ENCODE results near the gene STX8. TPM values are rescaled to one million over a fixed set of nuclear protein-coding genes. Genes with fewer than 3 reads are reported as not detected.
"Not testable (repeated sequence)": the region's sequence is repeated elsewhere in the genome, so short reads cannot be mapped to it uniquely, and the experiment has no call there.

The STX8 gene
- polyA plus RNA-seq (ENCODE audit: insufficient read length in 3 of 3), result 10 to 100 TPM; 72.6 to 77.0 (median 76.8) TPM

DNA sequence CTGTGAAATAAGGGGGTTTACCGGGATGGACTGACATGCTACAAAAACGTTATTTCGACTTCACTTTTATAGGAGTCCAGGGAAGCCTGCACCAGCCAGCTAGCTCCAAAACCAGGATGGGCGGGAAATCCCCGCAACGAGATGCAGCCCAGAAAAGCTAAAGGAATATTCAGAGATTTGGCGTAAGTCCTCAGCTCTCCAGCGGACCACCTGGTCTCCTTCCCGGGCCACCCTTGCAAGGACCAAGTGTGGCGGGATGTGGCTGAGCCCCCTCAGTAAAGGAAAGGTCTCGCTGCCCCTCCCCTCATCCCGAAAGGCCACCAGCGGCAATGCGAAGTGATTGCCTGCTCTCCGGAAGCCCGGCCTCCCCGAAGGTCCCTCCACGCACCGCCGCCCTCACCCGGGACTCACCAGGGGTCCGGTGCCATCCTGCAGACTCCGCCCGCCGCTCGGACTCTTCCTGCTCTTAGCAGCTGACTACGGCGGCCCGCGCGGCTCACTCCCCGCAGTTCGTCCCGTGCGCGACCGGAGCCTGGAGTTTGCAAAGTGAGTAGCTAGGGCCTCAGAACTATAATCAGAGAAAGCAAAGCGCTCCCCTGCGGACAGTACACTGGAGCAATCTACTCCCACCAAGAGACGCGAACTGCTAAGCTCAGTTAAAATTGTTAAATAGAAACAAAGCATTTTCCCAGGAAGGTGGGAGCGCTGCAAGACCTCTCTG is at the start of gene STX8:
STX8 (minus strand) TSS at position 440 of the 721 bp plus-strand sequence; CDS start at position 428, 12 bp downstream.
- peak in 2 of 3 donors; percentile 62 to 75 for DNase-seq (ENCODE audit: low read depth in 3 of 3, low spot score in 2 of 3)

DNA sequence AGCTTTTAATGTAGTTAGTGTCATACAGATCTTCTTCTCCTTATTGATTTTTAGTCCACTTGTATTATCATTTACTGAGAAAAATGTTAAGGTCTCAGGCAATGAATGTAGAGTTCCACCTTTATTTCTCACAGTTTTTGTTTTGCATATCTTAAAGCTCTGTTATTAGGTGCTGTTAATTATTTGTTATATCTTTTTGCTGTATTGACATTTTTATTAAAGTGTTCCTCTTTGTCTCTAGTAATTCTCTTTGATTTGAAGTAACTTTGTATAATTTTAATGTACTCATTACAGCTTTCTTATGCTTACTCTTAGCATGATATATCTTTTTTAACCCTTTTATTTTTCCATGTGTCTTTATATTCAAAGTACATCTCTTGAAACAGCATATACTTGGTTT is 47.3 kb upstream of the STX8 start:
- DNase-seq (ENCODE audit: low read depth in 3 of 3, low spot score in 2 of 3), result no peak

- no peak for DNase-seq (ENCODE audit: low read depth in 3 of 3, low spot score in 2 of 3)
These were observed 39.9 kb upstream of the STX8 start for GRCh38 chr17:9615486-9615885.

DNA sequence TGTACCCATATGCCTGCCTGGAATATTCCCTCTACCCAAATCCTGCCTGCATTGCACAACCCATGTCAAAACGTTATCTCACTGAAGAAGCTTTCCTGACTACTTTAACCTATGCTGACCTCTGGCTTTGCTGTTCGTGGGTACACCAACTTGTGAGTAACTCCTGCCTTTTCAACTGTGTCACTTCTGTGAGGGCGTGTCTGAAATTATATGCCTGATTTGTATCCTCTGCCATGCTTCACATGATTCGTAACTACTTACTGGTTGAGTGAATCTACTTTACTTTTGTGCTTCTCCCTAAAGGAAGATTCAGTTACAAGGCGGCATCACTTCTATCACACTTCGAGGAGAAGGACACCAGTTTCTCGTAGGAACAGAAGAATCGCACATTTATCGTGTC is 36.4 kb upstream of the STX8 start:
- DNase-seq (ENCODE audit: low read depth in 3 of 3, low spot score in 2 of 3), result peak; percentile 20 to 49 (median 29)

DNA sequence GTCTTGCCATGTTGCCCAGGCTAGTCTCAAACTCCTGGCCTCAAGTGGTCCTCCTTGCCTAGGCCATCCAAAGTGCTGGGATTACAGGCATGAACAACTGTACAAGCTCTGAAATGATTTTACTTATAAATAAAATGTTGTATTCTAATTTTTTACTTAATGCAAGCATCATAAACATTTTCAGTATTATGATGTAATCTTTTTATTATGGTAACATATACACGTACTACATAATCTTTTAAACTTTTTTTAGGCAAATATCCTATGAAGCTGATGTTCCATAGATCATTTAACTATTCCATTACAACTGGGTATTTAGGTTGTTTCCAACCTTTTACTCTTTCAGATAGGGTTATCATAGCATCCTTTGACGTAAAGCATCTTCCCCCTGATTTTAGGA is 35.9 kb upstream of the STX8 start:
- no peak for DNase-seq (ENCODE audit: low read depth in 3 of 3, low spot score in 2 of 3)

- DNase-seq (ENCODE audit: low read depth in 3 of 3, low spot score in 2 of 3), result not testable (repeated sequence)
These were observed 31.4 kb upstream of the STX8 start for GRCh38 chr17:9607058-9607457.

GRCh38 chr17:9606453-9606852 is 30.8 kb upstream of the STX8 start:
- no peak for DNase-seq (ENCODE audit: low read depth in 3 of 3, low spot score in 2 of 3)

DNA sequence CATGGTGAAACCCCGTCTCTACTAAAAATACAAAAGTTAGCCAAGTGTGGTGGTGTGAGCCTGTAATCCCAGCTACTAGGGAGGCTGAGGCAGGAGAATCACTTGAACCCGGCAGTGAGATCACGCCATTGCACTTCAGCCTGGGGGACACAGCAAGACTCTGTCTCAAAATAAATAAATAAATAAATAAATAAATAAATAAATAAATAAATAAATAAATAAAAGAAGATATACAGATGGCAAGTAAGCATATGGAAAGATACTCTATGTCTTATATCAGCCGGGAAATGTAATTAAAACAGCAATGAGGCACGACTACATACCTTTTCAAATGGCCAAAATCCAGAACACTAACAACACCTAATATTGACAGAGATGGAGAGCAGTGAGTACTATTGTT is 29.0 kb upstream of the STX8 start:
- not testable (repeated sequence) for DNase-seq (ENCODE audit: low read depth in 3 of 3, low spot score in 2 of 3)

DNA sequence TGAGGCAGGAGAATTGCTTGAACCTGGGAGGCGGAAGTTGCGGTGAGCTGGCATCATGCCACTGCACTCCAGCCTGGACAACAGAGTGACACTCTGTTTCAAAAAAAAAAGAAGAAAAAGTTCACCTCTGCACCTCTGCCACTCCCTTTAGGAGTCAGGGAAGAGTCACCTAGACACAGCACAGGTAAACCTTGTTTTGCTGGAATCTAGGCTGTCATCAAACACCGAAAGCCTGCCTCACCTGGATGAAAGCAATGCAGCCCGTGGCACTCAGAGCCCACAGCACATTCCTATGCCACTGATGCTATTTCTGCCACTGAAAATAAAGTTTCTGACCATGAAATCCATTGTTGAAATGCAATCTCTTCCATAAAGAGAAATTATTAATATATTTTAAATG is 23.0 kb upstream of the STX8 start:
- DNase-seq (ENCODE audit: low read depth in 3 of 3, low spot score in 2 of 3), result no peak

DNA sequence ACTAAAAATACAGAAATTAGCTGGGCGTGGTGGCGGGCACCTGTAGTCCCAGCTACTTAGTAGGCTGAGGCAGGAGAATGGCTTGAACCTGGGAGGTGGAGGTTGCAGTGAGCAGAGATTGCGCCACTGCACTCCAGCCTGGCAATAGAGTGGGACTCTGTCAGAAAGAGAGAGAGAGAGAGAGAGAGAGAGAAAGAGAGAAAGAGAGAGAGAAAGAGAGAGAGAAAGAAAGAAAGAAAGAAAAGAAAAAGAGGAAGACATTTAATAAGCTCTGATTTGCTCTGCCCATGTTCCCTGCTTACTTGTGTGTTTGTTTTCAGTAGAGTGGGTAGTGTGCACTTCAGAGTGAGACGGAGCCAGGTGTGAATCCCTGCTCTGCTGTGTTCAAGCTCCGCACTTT is 22.0 kb upstream of the STX8 start:
- DNase-seq (ENCODE audit: low read depth in 3 of 3, low spot score in 2 of 3), result not testable (repeated sequence)

GRCh38 chr17:9594065-9594464 is 18.4 kb upstream of the STX8 start:
- DNase-seq (ENCODE audit: low read depth in 3 of 3, low spot score in 2 of 3), result no peak

DNA sequence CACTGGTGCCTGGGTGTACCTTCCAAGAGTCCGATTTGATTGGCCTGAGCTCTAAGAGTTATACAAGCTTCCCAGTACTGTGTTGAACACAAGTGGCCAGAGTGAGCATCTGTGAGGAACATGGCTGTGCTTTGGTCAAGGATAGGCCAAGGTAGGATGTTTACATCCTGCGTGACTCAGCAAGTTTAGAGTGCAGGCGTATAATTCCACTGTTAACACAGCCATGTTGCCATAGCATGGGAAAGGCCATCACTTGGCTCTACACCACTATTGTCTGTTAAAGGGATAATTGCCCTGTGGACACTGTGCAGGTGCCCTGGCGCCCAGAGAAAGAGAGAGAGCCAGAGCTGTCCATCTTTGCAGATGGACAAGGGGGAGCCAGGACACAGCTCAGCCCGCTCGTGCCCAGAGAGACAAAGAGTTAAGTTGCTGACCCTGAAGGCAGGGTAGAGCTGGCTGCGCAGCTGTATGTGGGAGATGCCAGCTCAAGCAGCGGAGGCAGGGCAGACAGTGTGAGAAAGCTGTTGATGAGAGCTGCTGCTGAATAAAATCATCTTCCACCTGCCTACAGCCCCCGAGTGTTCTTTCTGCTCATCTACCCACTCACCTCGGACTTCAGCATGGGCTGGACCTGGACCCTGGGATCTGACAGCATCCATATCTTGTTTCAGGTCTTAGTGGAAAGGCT is 12.5 kb upstream of the STX8 start:
- no peak for DNase-seq (ENCODE audit: low read depth in 3 of 3, low spot score in 2 of 3)

DNA sequence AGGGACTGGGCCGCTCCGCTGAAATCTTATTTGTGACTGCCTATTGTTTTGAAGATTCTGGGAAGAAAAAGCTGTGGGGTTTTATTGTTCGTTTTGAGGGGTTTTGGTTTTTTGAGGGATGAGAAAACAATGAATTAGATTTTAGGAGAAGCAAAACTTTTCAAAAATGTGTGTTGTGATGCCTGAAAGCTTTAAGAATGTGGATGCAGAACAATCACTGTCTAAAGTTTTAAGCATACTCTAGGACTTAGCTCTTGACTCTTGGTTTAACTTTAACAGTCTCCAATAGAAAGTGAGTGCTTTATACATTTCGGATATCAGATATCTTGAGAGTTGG is 1.7 kb upstream of the STX8 start:
- DNase-seq (ENCODE audit: low read depth in 3 of 3, low spot score in 2 of 3), result no peak

DNA sequence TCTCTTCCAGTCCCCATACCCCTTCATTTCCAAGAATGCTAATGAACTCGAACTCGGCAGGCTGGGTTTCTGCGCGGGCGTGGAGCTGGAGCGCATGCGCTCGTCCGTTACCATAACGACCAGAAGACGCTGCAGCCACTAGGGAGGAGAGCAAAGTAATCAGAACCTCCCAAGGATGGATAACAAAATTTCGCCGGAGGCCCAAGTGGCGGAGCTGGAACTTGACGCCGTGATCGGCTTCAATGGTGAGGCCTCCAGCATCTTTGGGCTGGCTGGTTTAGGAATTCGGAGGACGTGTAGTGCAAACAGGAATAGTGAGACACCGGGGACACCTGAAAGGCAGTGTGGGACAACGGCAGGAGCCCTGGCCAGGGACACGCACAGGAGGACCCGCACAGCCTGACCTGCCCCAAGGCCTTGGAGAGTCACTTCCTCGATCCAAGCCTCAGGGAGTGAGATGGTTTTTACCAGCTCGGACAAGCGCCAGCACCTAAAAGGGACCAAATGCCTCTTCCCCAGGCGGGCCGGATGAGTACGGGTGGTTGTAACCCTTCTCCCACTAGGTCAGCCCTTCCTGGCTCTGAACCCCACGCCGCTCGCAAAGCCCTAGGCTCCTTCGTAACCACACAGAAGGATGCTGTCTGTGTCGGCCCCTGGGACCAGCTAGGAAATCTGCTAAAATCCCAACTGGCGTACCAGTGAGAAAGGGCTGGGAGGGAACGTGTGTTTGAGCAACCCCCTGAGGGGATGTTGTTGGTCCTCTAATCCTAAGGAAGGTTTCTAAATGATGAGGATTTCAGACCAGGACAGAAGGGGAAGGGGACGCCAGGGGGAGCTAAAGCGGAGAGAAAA is 1.1 kb upstream of the STX8 start, which contains the start of gene CFAP52:
CFAP52 (plus strand) TSS at position 122 of the 852 bp plus-strand sequence; CDS start at position 176, 54 bp downstream.
- peak in 2 of 3 donors; percentile 68 to 76 for DNase-seq (ENCODE audit: low read depth in 3 of 3, low spot score in 2 of 3)

- DNase-seq (ENCODE audit: low read depth in 3 of 3, low spot score in 2 of 3), result no peak
These were observed 4.4 kb downstream of the STX8 start for GRCh38 chr17:9571201-9571600.

GRCh38 chr17:9568957-9569588 is 6.5 kb downstream of the STX8 start:
- DNase-seq (ENCODE audit: low read depth in 3 of 3, low spot score in 2 of 3), result no peak

DNA sequence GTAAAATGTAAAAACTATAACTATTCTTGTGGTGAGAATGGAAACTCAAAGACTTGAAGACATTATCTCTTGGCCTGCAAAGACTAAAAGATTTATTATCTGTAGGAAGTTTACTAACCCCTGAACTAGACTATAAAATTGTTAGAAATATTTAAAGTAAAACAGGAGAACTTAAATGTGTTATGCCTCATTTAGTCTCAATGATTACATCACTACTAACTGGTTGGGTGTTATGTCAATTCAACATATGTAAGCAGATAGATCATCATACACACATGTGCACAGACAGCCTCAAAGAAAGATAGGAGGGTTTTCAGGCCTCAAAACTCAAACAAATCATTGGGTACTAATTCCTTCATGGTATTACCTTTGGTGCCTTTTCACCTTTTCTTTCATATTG is 7.6 kb downstream of the STX8 start:
- DNase-seq (ENCODE audit: low read depth in 3 of 3, low spot score in 2 of 3), result no peak

DNA sequence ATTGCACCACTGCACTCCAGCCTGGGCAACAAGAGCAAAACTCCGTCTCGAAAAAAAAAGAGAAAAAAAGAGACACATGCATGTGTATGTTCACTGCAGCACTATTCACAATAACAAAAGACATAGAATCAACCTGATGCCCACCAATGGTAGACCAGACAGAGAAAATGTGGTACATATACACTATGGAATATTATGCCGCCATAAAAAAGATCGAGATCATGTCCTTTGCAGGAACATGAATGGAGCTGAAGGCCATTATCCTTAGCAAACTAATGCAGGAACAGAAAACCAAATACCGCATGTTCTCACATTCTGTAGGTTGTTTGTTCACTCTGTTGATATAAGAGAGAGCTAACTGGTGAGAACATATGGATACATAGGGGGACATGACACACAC is 8.9 kb downstream of the STX8 start:
- DNase-seq (ENCODE audit: low read depth in 3 of 3, low spot score in 2 of 3), result not testable (repeated sequence)

DNA sequence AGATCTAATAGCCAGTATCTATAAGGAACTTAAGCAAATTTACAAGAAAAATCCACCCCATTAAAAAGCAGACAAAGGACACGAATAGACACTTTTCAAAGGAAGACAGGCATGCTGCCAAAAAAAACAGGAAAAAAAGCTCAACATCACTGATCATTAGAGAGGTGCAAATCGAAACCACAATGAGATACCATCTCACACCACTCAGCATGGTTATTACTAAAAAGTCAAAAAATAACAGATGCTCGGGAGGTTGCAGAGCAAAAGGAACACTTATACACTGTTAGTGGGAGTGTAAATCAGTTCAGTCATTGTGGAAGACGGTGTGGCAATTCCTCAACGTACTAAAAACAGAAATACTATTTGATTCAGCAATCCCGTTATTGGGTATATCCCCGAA is 9.6 kb downstream of the STX8 start:
- no peak for DNase-seq (ENCODE audit: low read depth in 3 of 3, low spot score in 2 of 3)

DNA sequence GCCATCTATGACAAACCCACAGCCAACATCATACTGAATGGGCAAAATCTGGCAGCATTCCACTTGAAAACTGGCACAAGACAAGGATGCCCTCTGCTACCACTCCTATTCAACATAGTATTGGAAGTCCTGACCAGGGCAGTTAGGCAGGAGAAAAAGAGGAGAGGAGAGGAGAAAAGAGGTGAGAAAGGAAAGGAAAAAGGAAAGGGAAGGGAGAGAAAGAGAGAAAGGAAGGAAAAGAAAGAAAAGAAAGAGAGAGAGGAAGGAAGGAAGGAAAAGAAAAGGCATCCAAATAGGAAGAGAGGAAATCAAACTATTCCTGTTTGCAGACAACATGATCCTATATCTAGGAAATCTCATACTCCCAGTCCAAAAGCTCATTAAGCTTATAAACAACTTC is 11.5 kb downstream of the STX8 start:
- no peak for DNase-seq (ENCODE audit: low read depth in 3 of 3, low spot score in 2 of 3)

DNA sequence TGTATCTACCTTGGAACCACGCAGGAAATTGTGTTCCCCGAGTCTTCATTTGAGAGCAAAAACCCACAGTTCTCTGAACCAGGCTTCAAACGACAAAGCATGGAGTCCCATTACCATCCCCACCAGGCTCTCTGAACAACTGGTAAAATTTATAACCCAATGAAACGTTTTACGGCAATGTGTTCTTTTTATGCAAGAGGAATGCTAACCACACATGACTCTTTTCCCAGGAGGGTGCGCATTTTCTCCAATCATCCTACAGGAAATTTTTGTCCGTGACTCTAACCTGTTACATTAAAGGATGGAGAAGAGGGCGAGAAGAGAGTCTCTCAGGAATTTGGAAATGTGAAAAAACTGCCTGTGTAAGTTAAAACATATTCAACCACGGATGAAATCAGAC is 17.8 kb downstream of the STX8 start:
- DNase-seq (ENCODE audit: low read depth in 3 of 3, low spot score in 2 of 3), result no peak
